Stimulated activated naive CD8-positive, alpha-beta T cell treated with anti-CD3 and anti-CD28 coated beads, Interleukin-15, Interleukin-2, amounts not matched to agents 100 ng/mL and 50 ng/mL, for 24 hours (primary cell): ENCODE results near the gene TNK1.
A peak's percentile ranks its signal among the peaks of the same experiment; 100 is the strongest.
"Not testable (repeated sequence)": the region's sequence is repeated elsewhere in the genome, so short reads cannot be mapped to it uniquely, and the experiment has no call there.

Experiments
- H3K27ac Mint-ChIP-seq: one replicate; pipeline ENCODE4 v1.8.0; 2021; ENCODE audit warnings: mild to moderate bottlenecking, mixed read lengths
- H3K27me3 Mint-ChIP-seq: one replicate; pipeline ENCODE4 v1.8.0; 2021; ENCODE audit warnings: mixed read lengths
- H3K36me3 Mint-ChIP-seq: one replicate; pipeline ENCODE4 v1.8.0; 2021; ENCODE audit warnings: low read depth, mixed read lengths
- H3K4me1 Mint-ChIP-seq: one replicate; pipeline ENCODE4 v1.8.0; 2021; ENCODE audit warnings: low read depth, mixed read lengths
- H3K4me3 Mint-ChIP-seq: one replicate; pipeline ENCODE4 v1.8.0; 2021; ENCODE audit warnings: mild to moderate bottlenecking, mixed read lengths
- H3K9me3 Mint-ChIP-seq: one replicate; pipeline ENCODE4 v1.8.0; 2021; ENCODE audit warnings: mixed read lengths

TNK1 gene

GRCh38 chr17:7351665-7352502 lies 29.0 kb upstream of the TNK1 start, which contains the start of gene KCTD11:
KCTD11 (plus strand) TSS chr17:7352162.
- Mint-ChIP-seq H3K9me3 (no peaks in the 10 kb centered on the region), H3K4me3 (peak within 1 kb of the TSS; percentile 84), H3K27ac (peak within 1 kb of the TSS; percentile 74), H3K36me3 (peaks cover 21% of the 10 kb centered on the region), H3K27me3 (no peaks in the 10 kb centered on the region), H3K4me1 (peaks cover 38% of the 10 kb centered on the region)

GRCh38 chr17:7352503-7352889 lies 28.4 kb upstream of the TNK1 start:
- peaks cover 38% of the 10 kb centered on the region for H3K4me1 Mint-ChIP-seq

GRCh38 chr17:7352910-7353635 lies 27.8 kb upstream of the TNK1 start:
- Mint-ChIP-seq H3K36me3 (peaks cover 16% of the 10 kb centered on the region), H3K27me3 (no peaks in the 10 kb centered on the region), H3K4me3 (peak overlapping the region; percentile 84), H3K9me3 (no peaks in the 10 kb centered on the region), H3K27ac (no peak overlapping the region), H3K4me1 (peaks cover 38% of the 10 kb centered on the region)

More at GRCh38 chr17:7352503-7352889, 28.4 kb upstream of the TNK1 start:
- Mint-ChIP-seq H3K27ac (peak overlapping the region; percentile 74), H3K27me3 (no peaks in the 10 kb centered on the region), H3K4me3 (peak overlapping the region; percentile 84), H3K9me3 (no peaks in the 10 kb centered on the region), H3K36me3 (peaks cover 17% of the 10 kb centered on the region)

- no peaks in the 10 kb centered on the region for H3K9me3 Mint-ChIP-seq
- H3K36me3 Mint-ChIP-seq, result peaks cover 5% of the 10 kb centered on the region
- H3K4me1 Mint-ChIP-seq, result peaks cover 38% of the 10 kb centered on the region
- H3K4me3 Mint-ChIP-seq, result no peak overlapping the region
- no peaks in the 10 kb centered on the region for H3K27me3 Mint-ChIP-seq
- peak overlapping the region; percentile 27 for H3K27ac Mint-ChIP-seq
Measured at GRCh38 chr17:7354262-7354843, 26.5 kb upstream of the TNK1 start.

- H3K27ac Mint-ChIP-seq, result peak within 1 kb of the TSS; percentile 27
- H3K27me3 Mint-ChIP-seq, result no peaks in the 10 kb centered on the region
- H3K4me3 Mint-ChIP-seq, result no peak within 1 kb of the TSS
- H3K36me3 Mint-ChIP-seq, result peaks cover 5% of the 10 kb centered on the region
- peaks cover 32% of the 10 kb centered on the region for H3K4me1 Mint-ChIP-seq
- no peaks in the 10 kb centered on the region for H3K9me3 Mint-ChIP-seq
Measured at GRCh38 chr17:7355053-7355452, 25.8 kb upstream of the TNK1 start, which contains the start of gene TMEM95. TMEM95 (plus strand) TSS chr17:7355156; CDS start chr17:7355205, 49 bp downstream.

- peaks cover 5% of the 10 kb centered on the region for H3K36me3 Mint-ChIP-seq
- no peak overlapping the region for H3K27ac Mint-ChIP-seq
- no peaks in the 10 kb centered on the region for H3K9me3 Mint-ChIP-seq
- H3K4me3 Mint-ChIP-seq, result no peak overlapping the region
- peaks cover 28% of the 10 kb centered on the region for H3K4me1 Mint-ChIP-seq
- H3K27me3 Mint-ChIP-seq, result no peaks in the 10 kb centered on the region
Measured at GRCh38 chr17:7355573-7355972, 25.3 kb upstream of the TNK1 start.

- H3K27ac Mint-ChIP-seq, result no peak overlapping the region
- peaks cover 24% of the 10 kb centered on the region for H3K4me1 Mint-ChIP-seq
Measured at GRCh38 chr17:7356072-7356549, 24.8 kb upstream of the TNK1 start.

GRCh38 chr17:7356756-7357155 lies 24.1 kb upstream of the TNK1 start:
- H3K4me1 Mint-ChIP-seq, result peaks cover 21% of the 10 kb centered on the region
- no peak overlapping the region for H3K4me3 Mint-ChIP-seq
- no peaks in the 10 kb centered on the region for H3K9me3 Mint-ChIP-seq
- H3K27ac Mint-ChIP-seq, result no peak overlapping the region
- H3K27me3 Mint-ChIP-seq, result no peaks in the 10 kb centered on the region
- H3K36me3 Mint-ChIP-seq, result no peaks in the 10 kb centered on the region

More at GRCh38 chr17:7356072-7356549, 24.8 kb upstream of the TNK1 start:
- Mint-ChIP-seq H3K4me3 (no peak overlapping the region), H3K36me3 (peaks cover 3% of the 10 kb centered on the region), H3K9me3 (no peaks in the 10 kb centered on the region), H3K27me3 (no peaks in the 10 kb centered on the region)

- H3K4me1 Mint-ChIP-seq, result peaks cover 19% of the 10 kb centered on the region
- H3K9me3 Mint-ChIP-seq, result no peaks in the 10 kb centered on the region
- H3K36me3 Mint-ChIP-seq, result no peaks in the 10 kb centered on the region
- no peak overlapping the region for H3K27ac Mint-ChIP-seq
- H3K27me3 Mint-ChIP-seq, result no peaks in the 10 kb centered on the region
- H3K4me3 Mint-ChIP-seq, result no peak overlapping the region
Measured at GRCh38 chr17:7357381-7357780, 23.5 kb upstream of the TNK1 start.

- Mint-ChIP-seq H3K9me3 (no peaks in the 10 kb centered on the region), H3K4me3 (no peak overlapping the region), H3K27me3 (no peaks in the 10 kb centered on the region), H3K27ac (no peak overlapping the region), H3K36me3 (no peaks in the 10 kb centered on the region), H3K4me1 (no peaks in the 10 kb centered on the region)
Measured at GRCh38 chr17:7361906-7362305, 19.0 kb upstream of the TNK1 start.

- Mint-ChIP-seq H3K27me3 (peaks cover 3% of the 10 kb centered on the region), H3K4me3 (no peak overlapping the region), H3K9me3 (no peaks in the 10 kb centered on the region), H3K36me3 (no peaks in the 10 kb centered on the region), H3K4me1 (no peaks in the 10 kb centered on the region), H3K27ac (no peak overlapping the region)
Measured at GRCh38 chr17:7363311-7363710, 17.6 kb upstream of the TNK1 start.

- H3K27ac Mint-ChIP-seq, result not testable (repeated sequence)
Measured at GRCh38 chr17:7365963-7366362, 14.9 kb upstream of the TNK1 start.

GRCh38 chr17:7367083-7367482 lies 13.8 kb upstream of the TNK1 start:
- Mint-ChIP-seq H3K27me3 (peaks cover 6% of the 10 kb centered on the region), H3K4me3 (no peak overlapping the region), H3K36me3 (no peaks in the 10 kb centered on the region), H3K27ac (no peak overlapping the region), H3K9me3 (no peaks in the 10 kb centered on the region), H3K4me1 (no peaks in the 10 kb centered on the region)

More at GRCh38 chr17:7365963-7366362, 14.9 kb upstream of the TNK1 start:
- not testable (repeated sequence) for H3K36me3 Mint-ChIP-seq, H3K4me1 Mint-ChIP-seq, H3K27me3 Mint-ChIP-seq, H3K4me3 Mint-ChIP-seq, H3K9me3 Mint-ChIP-seq

GRCh38 chr17:7367918-7368598 lies 12.8 kb upstream of the TNK1 start:
- Mint-ChIP-seq H3K4me3 (no peak overlapping the region), H3K27me3 (peaks cover 6% of the 10 kb centered on the region), H3K27ac (no peak overlapping the region), H3K4me1 (no peaks in the 10 kb centered on the region), H3K9me3 (no peaks in the 10 kb centered on the region), H3K36me3 (no peaks in the 10 kb centered on the region)
